WTC11 (cell line): ENCODE data around the gene ACAT2. TPM values are rescaled to one million over a fixed set of nuclear protein-coding genes. Genes with fewer than 3 reads are reported as not detected.
"Not testable (repeated sequence)": the region's sequence is repeated elsewhere in the genome, so short reads cannot be mapped to it uniquely, and the experiment has no call there.

Experiments
- ATAC-seq: fragments of 200-7000 bp; cut with Tn5 transposase; 2 replicates; pipeline ENCODE4 v1.10.0; 2021; ENCODE audit warnings: mild to moderate bottlenecking, moderate library complexity
- CTCF ChIA-PET: fragments of 300-600 bp; sonication (Branson Sonifier 250); formaldehyde crosslinking; loops from one replicate; lab custom pipeline; 2021; ENCODE audit warnings: antibody characterized with exemption; lab: Charles Lee
- POLR2A ChIA-PET: fragments of 350-600 bp; sonication (Branson Sonifier 250); formaldehyde crosslinking; loops from one replicate; lab custom pipeline; 2021; ENCODE audit warnings: antibody characterized with exemption; lab: Charles Lee
- DNase-seq: peaks from one replicate; pipeline ENCODE4 v3.0.0; 2021; ENCODE audit warnings: low spot score
- H3K27ac Mint-ChIP-seq: 2 replicates; pipeline ENCODE4 v1.8.0; 2021; ENCODE audit warnings: mixed read lengths
- H3K27me3 Mint-ChIP-seq: 2 replicates; pipeline ENCODE4 v1.8.0; 2021; ENCODE audit warnings: low read depth, mild to moderate bottlenecking, moderate library complexity, mixed read lengths
- H3K36me3 Mint-ChIP-seq: 2 replicates; pipeline ENCODE4 v1.8.0; 2021; ENCODE audit warnings: mixed read lengths
- H3K4me1 Mint-ChIP-seq: 2 replicates; pipeline ENCODE4 v1.8.0; 2022; ENCODE audit warnings: mixed read lengths
- H3K4me3 Mint-ChIP-seq: 2 replicates; pipeline ENCODE4 v1.8.0; 2021; ENCODE audit warnings: mild to moderate bottlenecking, moderate library complexity, mixed read lengths
- H3K9me3 Mint-ChIP-seq: 2 replicates; pipeline ENCODE4 v1.8.0; 2021; ENCODE audit warnings: mixed read lengths
- ATF1 ChIP-seq: sonication (generic); formaldehyde crosslinking; IDR thresholded peaks from 2 replicates; pipeline ENCODE4 v1.8.1; 2023; ENCODE audit warnings: mild to moderate bottlenecking, moderate library complexity, missing genetic modification reagents
- CBFB ChIP-seq: sonication (generic); formaldehyde crosslinking; IDR thresholded peaks from 2 replicates; pipeline ENCODE4 v1.8.1; 2022; ENCODE audit warnings: mild to moderate bottlenecking, low read depth, missing genetic modification reagents
- CDX4 ChIP-seq: fragments of 250-450 bp; sonication (Bioruptor Pico); IDR thresholded peaks from 2 replicates; pipeline ENCODE4 v1.9.0; 2021; ENCODE audit warnings: moderate library complexity, mild to moderate bottlenecking, inconsistent platforms, borderline replicate concordance
- GTF2I ChIP-seq: fragments of 250-450 bp; sonication (Bioruptor Pico); conservative IDR thresholded peaks from 2 replicates; pipeline ENCODE4 v1.4.0; 2021; ENCODE audit warnings: mild to moderate bottlenecking
- HMGA2 ChIP-seq: fragments of 250-450 bp; sonication (Bioruptor Pico); IDR thresholded peaks from 2 replicates; pipeline ENCODE4 v1.4.0; 2021; ENCODE audit warnings: mild to moderate bottlenecking, moderate library complexity
- JAZF1 ChIP-seq: fragments of 250-450 bp; sonication (Bioruptor Pico); IDR thresholded peaks from 2 replicates; pipeline ENCODE4 v1.9.0; 2021; ENCODE audit warnings: moderate library complexity, mild to moderate bottlenecking, inconsistent platforms
- MXD4 ChIP-seq: fragments of 250-450 bp; sonication (Bioruptor Pico); IDR thresholded peaks from 2 replicates; pipeline ENCODE4 v1.8.0; 2021; ENCODE audit warnings: mild to moderate bottlenecking, moderate library complexity, borderline replicate concordance
- OVOL2 ChIP-seq: fragments of 250-450 bp; sonication (Bioruptor Pico); IDR thresholded peaks from 2 replicates; pipeline ENCODE4 v1.9.0; 2021; ENCODE audit warnings: mild to moderate bottlenecking, borderline replicate concordance
- PRDM15 ChIP-seq: sonication (generic); formaldehyde crosslinking; IDR thresholded peaks from 2 replicates; pipeline ENCODE4 v1.8.0; 2022; ENCODE audit warnings: missing genetic modification reagents
- SP1 ChIP-seq: sonication (generic); formaldehyde crosslinking; conservative IDR thresholded peaks from 2 replicates; pipeline ENCODE4 v1.8.1; 2022; ENCODE audit warnings: missing genetic modification reagents
- TP53 ChIP-seq: sonication (generic); formaldehyde crosslinking; IDR thresholded peaks from 2 replicates; pipeline ENCODE4 v1.8.1; 2023; ENCODE audit warnings: mild to moderate bottlenecking, missing genetic modification reagents
- ZBTB21 ChIP-seq: sonication (generic); formaldehyde crosslinking; IDR thresholded peaks from 2 replicates; pipeline ENCODE4 v1.8.1; 2023; ENCODE audit warnings: mild to moderate bottlenecking, missing genetic modification reagents, borderline replicate concordance
- ZNF219 ChIP-seq: sonication (generic); formaldehyde crosslinking; IDR thresholded peaks from 2 replicates; pipeline ENCODE4 v1.8.0; 2023; ENCODE audit warnings: missing genetic modification reagents, mild to moderate bottlenecking, borderline replicate concordance
- ZNF423 ChIP-seq: fragments of 250-450 bp; sonication (Bioruptor Pico); IDR thresholded peaks from 2 replicates; pipeline ENCODE4 v2.1.2; 2022; ENCODE audit warnings: mild to moderate bottlenecking, moderate library complexity
- ZNF671 ChIP-seq: fragments of 250-450 bp; sonication (Bioruptor Pico); IDR thresholded peaks from 2 replicates; pipeline ENCODE4 v1.8.0; 2021; ENCODE audit warnings: mild to moderate bottlenecking
- total RNA-seq: library from RNA; stranded (reverse); gene quantifications from 3 replicates; pipeline ENCODE4 v1.2.3, GENCODE V29; 2021
- TF ChIP-seq, protein P1 (sequence below): fragments of 250-450 bp; sonication (Bioruptor Pico); IDR thresholded peaks from 2 replicates; pipeline ENCODE4 v1.9.0; 2021; ENCODE audit warnings: mild to moderate bottlenecking, borderline replicate concordance

ACAT2 gene
- total RNA-seq, 1 experiment from 2014 or later = 138 TPM

DNA sequence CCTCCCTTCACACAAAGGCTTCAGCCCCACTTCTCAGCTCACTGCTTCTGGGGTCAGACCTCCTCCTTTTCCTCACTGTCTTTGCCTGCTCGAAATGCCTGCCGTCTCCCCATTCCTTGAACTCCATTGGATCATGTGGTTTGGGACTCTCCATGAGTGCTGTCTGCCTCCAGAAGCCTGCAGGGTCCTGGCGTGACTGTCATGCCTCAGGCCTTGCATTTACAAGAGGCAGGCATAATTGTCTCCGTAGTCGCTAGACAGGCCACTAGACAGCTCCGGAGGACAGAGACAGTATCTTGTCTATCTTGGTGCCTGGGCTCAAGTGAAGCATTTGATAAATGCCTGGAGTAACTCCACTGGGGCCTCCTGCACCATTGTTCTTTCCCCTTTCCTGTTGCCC is 53.6 kb downstream of the ACAT2 start:
- H3K4me1 Mint-ChIP-seq = peaks cover 37% of the 10 kb centered on the region
- H3K27ac Mint-ChIP-seq = peak overlapping the region; percentile 81
- H3K27me3 Mint-ChIP-seq = no peaks in the 10 kb centered on the region; the same call in 1 of the 2 replicates
- no peak overlapping the region for H3K4me3 Mint-ChIP-seq
- TF ChIP-seq JAZF1 = no peak
- TF ChIP-seq ZNF423 (CRISPR knock-in tag) = no peak
- TF ChIP-seq SP1 (CRISPR knock-in tag) = no peak
- no peak for TF ChIP-seq ATF1 (CRISPR knock-in tag)
- no peak for TF ChIP-seq CBFB (CRISPR knock-in tag)
- no peak for TF ChIP-seq TP53 (CRISPR knock-in tag)
- no peak for TF ChIP-seq CDX4 (CRISPR knock-in tag)
- TF ChIP-seq OVOL2 (CRISPR knock-in tag) = no peak
- TF ChIP-seq ZNF219 (CRISPR knock-in tag) = no peak
- TF ChIP-seq ZNF671 = no peak
- TF ChIP-seq ZBTB21 = no peak
- no peak for TF ChIP-seq HMGA2 (CRISPR knock-in tag)
- no peak for TF ChIP-seq PRDM15 (CRISPR knock-in tag)
- TF ChIP-seq GTF2I (CRISPR knock-in tag) = no peak
- TF ChIP-seq, all 79 proteins: peak for 0
- DNase-seq (no peak), ATAC-seq (no peak)
- ChIA-PET CTCF (no interaction called here), POLR2A (no interaction called here)
- H3K36me3 Mint-ChIP-seq = no peaks in the 10 kb centered on the region
- H3K9me3 Mint-ChIP-seq = no peaks in the 10 kb centered on the region

DNA sequence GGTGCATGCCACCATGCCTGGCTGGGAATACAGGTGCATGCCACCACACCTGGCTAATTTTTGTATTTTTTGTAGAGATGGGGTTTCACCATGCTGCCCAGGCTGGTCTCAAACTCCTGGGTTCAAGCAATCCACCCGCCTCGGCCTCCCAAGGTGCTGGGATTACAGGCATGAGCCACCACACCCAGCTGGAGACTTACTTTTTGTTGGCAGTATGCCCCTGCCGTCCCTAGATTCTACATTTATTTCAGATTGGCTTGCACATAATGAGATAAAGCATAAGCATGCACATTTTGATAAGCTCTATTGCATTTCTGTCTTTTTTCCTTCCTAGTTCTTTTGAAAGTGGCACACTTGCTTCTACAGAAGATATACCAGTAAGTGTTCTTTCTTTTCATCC is 54.9 kb downstream of the ACAT2 start:
- CTCF ChIA-PET = interaction anchor here (1.5 kb wide), 1 partner anchor 36 kb away, joined by 3 read pairs; no protein-coding TSS in a partner anchor
- Mint-ChIP-seq H3K27ac (0 out of 2 replicates have a peak overlapping the region, but pooled peaks have one; percentile 44), H3K4me1 (peaks cover 38% of the 10 kb centered on the region)
- H3K36me3 Mint-ChIP-seq, DNase-seq, POLR2A ChIA-PET, ATAC-seq, H3K4me3 Mint-ChIP-seq, H3K27me3 Mint-ChIP-seq, H3K9me3 Mint-ChIP-seq: not testable (repeated sequence)

GRCh38 chr6:159817951-159818739 is 56.3 kb downstream of the ACAT2 start:
- Mint-ChIP-seq H3K4me3 (no peak overlapping the region), H3K4me1 (peaks cover 29% of the 10 kb centered on the region), H3K36me3 (no peaks in the 10 kb centered on the region), H3K27ac (no peak overlapping the region), H3K27me3 (no peaks in the 10 kb centered on the region; the same call in 1 of the 2 replicates), H3K9me3 (no peaks in the 10 kb centered on the region)
- TF ChIP-seq, protein P1, sequence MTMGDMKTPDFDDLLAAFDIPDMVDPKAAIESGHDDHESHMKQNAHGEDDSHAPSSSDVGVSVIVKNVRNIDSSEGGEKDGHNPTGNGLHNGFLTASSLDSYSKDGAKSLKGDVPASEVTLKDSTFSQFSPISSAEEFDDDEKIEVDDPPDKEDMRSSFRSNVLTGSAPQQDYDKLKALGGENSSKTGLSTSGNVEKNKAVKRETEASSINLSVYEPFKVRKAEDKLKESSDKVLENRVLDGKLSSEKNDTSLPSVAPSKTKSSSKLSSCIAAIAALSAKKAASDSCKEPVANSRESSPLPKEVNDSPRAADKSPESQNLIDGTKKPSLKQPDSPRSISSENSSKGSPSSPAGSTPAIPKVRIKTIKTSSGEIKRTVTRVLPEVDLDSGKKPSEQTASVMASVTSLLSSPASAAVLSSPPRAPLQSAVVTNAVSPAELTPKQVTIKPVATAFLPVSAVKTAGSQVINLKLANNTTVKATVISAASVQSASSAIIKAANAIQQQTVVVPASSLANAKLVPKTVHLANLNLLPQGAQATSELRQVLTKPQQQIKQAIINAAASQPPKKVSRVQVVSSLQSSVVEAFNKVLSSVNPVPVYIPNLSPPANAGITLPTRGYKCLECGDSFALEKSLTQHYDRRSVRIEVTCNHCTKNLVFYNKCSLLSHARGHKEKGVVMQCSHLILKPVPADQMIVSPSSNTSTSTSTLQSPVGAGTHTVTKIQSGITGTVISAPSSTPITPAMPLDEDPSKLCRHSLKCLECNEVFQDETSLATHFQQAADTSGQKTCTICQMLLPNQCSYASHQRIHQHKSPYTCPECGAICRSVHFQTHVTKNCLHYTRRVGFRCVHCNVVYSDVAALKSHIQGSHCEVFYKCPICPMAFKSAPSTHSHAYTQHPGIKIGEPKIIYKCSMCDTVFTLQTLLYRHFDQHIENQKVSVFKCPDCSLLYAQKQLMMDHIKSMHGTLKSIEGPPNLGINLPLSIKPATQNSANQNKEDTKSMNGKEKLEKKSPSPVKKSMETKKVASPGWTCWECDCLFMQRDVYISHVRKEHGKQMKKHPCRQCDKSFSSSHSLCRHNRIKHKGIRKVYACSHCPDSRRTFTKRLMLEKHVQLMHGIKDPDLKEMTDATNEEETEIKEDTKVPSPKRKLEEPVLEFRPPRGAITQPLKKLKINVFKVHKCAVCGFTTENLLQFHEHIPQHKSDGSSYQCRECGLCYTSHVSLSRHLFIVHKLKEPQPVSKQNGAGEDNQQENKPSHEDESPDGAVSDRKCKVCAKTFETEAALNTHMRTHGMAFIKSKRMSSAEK (CRISPR knock-in tag) = no peak
- TF ChIP-seq GTF2I (CRISPR knock-in tag) = no peak
- TF ChIP-seq MXD4 (CRISPR knock-in tag) = no peak
- no peak for TF ChIP-seq ZBTB21
- no peak for ATAC-seq
- POLR2A ChIA-PET = no interaction called here
- CTCF ChIA-PET = no interaction called here
- DNase-seq = no peak
